Muscle layer of colon (tissue), 2 donors: ENCODE results near the gene RSAD2.

ENCODE experiments used
- H3K27ac ChIP-seq: one replicate; pipeline ENCODE4 v1.7.0; 2013; ENCODE audit warnings: low read depth, mild to moderate bottlenecking, low read length, moderate library complexity
- H3K27me3 ChIP-seq, 2 donors: one replicate each; pipeline ENCODE4 v1.7.0; 2013; ENCODE audit warnings: low read length in 2 of 2, mild to moderate bottlenecking in 2 of 2; ENCODE audit not compliant: insufficient read depth in 2 of 2, control insufficient read depth in 1 of 2
- H3K36me3 ChIP-seq: one replicate; pipeline ENCODE4 v1.7.0; 2013; ENCODE audit warnings: mild to moderate bottlenecking, low read length; ENCODE audit not compliant: insufficient read depth
- H3K4me1 ChIP-seq: one replicate; pipeline ENCODE4 v1.7.0; 2013; ENCODE audit warnings: mild to moderate bottlenecking, low read length; ENCODE audit not compliant: insufficient read depth
- H3K4me3 ChIP-seq, 2 donors: one replicate each; pipeline ENCODE4 v1.7.0; 2013; ENCODE audit warnings: low read length in 2 of 2, low read depth in 1 of 2, mild to moderate bottlenecking in 1 of 2, moderate library complexity in 1 of 2
- H3K9ac ChIP-seq: one replicate; pipeline ENCODE4 v1.7.0; 2013; ENCODE audit warnings: low read length
- H3K9me3 ChIP-seq: one replicate; pipeline ENCODE4 v1.7.0; 2013; ENCODE audit warnings: mild to moderate bottlenecking, low read length
- donor health status: abdominal sarcoma.
- donor health status: Adenocarcinoma of cecum.

Gene RSAD2

DNA sequence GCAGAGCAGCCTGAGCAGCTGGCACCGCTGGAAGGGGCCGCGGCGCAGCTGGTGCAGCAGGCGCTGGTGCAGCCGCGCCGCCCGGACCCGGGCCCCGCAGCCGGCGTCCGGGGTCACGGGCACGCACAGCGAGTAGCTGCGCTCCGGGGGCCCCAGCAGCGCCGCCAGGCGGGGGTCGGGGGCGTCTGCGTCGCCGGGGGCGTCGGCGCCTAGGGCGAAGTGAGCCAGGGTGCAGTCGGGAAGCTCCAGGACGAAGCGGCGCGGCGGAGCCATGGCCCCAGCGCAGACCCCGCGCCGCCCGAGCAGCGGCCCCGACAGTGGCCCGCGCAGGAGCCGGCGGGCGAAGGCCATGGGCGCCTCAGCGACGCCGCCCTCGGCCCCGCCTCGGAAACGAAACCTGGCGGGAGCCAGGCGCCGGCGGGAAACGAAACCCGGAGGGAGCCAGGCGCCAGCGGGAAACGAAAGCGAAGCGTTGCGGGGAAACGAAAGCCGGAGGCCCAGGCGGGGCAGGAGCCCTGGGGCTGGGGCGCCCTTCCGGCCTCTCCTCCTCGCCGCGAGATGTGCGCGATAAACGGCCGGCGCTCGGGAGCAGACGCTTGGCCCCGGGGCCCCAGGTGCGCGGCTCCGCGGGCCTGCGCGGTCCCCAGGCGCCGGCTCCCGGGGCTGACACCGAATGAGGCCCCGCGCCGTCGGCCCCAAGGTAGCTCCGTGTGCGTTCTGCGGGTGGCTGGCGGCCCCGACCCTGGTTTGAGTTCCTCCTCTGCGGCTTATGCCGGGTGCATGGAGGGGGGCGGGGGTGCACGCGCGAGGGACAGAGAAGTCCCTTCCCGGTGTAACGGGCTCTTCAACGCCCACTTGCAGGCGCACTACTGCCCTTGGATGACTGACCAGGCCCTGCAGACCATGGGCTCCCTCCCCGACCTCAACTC lies 12.0 kb upstream of the RSAD2 start, which contains the start of gene CMPK2:
Gene CMPK2 (minus strand): TSS at position 562 of the 929 bp plus-strand sequence. CDS start 211 bp downstream, at position 351.
- Histone ChIP-seq H3K4me3 (peak within 1 kb of the TSS; percentile 65 to 68), H3K27me3 (no peaks in the 10 kb centered on the region), H3K9me3 (no peaks in the 10 kb centered on the region), H3K36me3 (peaks cover 8% of the 10 kb centered on the region), H3K27ac (peak within 1 kb of the TSS; percentile 59), H3K9ac (peak within 1 kb of the TSS; percentile 11), H3K4me1 (peaks cover 14% of the 10 kb centered on the region)

GRCh38 chr2:6866275-6866671 lies 11.3 kb upstream of the RSAD2 start:
- peaks cover 14% of the 10 kb centered on the region for H3K4me1 ChIP-seq
- H3K4me3 ChIP-seq = peak overlapping the region; percentile 65 to 68
- H3K27me3 ChIP-seq = no peaks in the 10 kb centered on the region
- H3K27ac ChIP-seq = peak overlapping the region; percentile 59
- H3K9me3 ChIP-seq = no peaks in the 10 kb centered on the region
- peak overlapping the region; percentile 11 for H3K9ac ChIP-seq
- H3K36me3 ChIP-seq = peaks cover 3% of the 10 kb centered on the region

DNA sequence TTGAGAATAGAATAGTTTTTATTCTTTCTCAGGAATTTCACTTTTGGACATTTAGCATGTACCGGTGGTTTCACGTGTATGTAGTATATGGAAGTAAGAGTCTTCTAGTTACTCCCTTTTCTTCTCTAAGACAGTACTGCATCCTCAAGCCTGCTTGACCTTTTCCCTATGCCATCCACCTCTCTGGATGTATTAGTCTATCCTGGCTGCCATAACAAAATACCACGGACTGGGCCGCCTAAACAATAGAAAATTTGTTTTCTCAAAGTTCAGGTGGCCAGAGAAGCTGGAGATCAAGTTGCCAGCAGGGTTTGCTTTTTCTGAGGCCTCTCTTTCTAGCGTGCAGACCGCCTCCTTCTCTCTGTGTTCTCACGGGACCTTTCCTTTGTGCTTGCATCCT lies 10.6 kb upstream of the RSAD2 start:
- no peak overlapping the region for H3K9ac ChIP-seq
- no peak overlapping the region for H3K4me3 ChIP-seq
- H3K27me3 ChIP-seq = no peaks in the 10 kb centered on the region
- no peak overlapping the region for H3K27ac ChIP-seq
- H3K9me3 ChIP-seq = no peaks in the 10 kb centered on the region
- H3K36me3 ChIP-seq = no peaks in the 10 kb centered on the region
- H3K4me1 ChIP-seq = peaks cover 14% of the 10 kb centered on the region

DNA sequence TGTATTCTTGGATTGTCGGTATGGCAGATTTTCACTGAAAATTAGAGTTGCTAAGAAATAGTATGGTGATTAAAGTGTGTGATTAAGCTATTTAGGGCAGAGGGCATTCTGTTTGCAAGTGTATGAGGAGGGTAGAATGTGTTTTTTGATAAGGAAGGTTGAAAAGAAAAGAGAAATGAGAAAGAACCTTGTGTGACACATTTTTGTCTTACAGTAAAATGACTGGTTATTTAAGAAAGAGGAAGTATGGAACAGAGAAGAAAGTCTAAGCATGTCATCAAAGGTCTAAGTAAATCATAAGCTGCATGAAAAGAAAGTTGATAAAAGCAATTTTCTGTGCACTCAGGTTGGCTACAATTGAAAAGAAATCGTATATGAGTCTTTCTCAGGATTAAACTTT lies 5.2 kb upstream of the RSAD2 start:
- no peak overlapping the region for H3K9ac ChIP-seq
- no peaks in the 10 kb centered on the region for H3K9me3 ChIP-seq
- H3K27ac ChIP-seq = no peak overlapping the region
- no peak overlapping the region for H3K4me3 ChIP-seq
- H3K4me1 ChIP-seq = no peaks in the 10 kb centered on the region
- H3K27me3 ChIP-seq = no peaks in the 10 kb centered on the region
- no peaks in the 10 kb centered on the region for H3K36me3 ChIP-seq

DNA sequence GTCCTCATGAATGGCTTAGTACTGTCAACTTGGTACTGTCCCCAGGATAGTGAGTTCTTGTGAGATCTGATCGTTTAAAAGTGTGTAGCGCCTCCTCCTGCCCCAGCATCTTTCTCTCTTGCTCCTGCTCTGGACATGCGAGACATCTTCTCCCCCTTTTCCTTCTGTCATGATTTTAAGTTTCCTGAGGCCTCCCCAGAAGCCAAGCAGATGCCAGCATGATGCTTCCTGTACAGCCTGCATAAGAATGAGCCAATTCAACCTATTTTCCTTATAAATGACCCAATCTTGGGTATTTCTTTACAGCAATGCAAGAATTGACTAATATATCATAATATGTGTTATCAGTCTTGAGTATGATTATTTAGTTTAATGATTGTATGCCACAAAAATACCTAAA lies 3.5 kb upstream of the RSAD2 start:
- Histone ChIP-seq H3K27me3 (no peaks in the 10 kb centered on the region), H3K9ac (no peak overlapping the region), H3K4me1 (peaks cover 9% of the 10 kb centered on the region), H3K9me3 (no peaks in the 10 kb centered on the region), H3K27ac (no peak overlapping the region), H3K36me3 (no peaks in the 10 kb centered on the region), H3K4me3 (no peak overlapping the region)

- Histone ChIP-seq H3K9me3 (no peaks in the 10 kb centered on the region), H3K4me3 (no peak overlapping the region), H3K4me1 (peaks cover 9% of the 10 kb centered on the region), H3K36me3 (no peaks in the 10 kb centered on the region), H3K9ac (no peak overlapping the region), H3K27me3 (no peaks in the 10 kb centered on the region), H3K27ac (no peak overlapping the region)
These were observed 1.3 kb upstream of the RSAD2 start for GRCh38 chr2:6876309-6876708.

- Histone ChIP-seq H3K4me1 (peaks cover 9% of the 10 kb centered on the region), H3K27me3 (no peaks in the 10 kb centered on the region), H3K36me3 (no peaks in the 10 kb centered on the region), H3K27ac (no peak overlapping the region), H3K9ac (no peak overlapping the region), H3K9me3 (no peaks in the 10 kb centered on the region), H3K4me3 (no peak overlapping the region)
These were observed 972 bp downstream of the RSAD2 start for GRCh38 chr2:6878549-6878948.

- H3K4me1 ChIP-seq = peaks cover 9% of the 10 kb centered on the region
- H3K9ac ChIP-seq = no peak overlapping the region
- H3K27me3 ChIP-seq = no peaks in the 10 kb centered on the region
- no peak overlapping the region for H3K4me3 ChIP-seq
- H3K36me3 ChIP-seq = no peaks in the 10 kb centered on the region
- H3K9me3 ChIP-seq = no peaks in the 10 kb centered on the region
- no peak overlapping the region for H3K27ac ChIP-seq
These were observed 1.4 kb downstream of the RSAD2 start for GRCh38 chr2:6879011-6879410.

- no peak overlapping the region for H3K4me3 ChIP-seq
- no peaks in the 10 kb centered on the region for H3K27me3 ChIP-seq
- no peaks in the 10 kb centered on the region for H3K9me3 ChIP-seq
- no peaks in the 10 kb centered on the region for H3K36me3 ChIP-seq
- H3K9ac ChIP-seq = no peak overlapping the region
- H3K27ac ChIP-seq = no peak overlapping the region
- H3K4me1 ChIP-seq = peaks cover 9% of the 10 kb centered on the region
These were observed 2.7 kb downstream of the RSAD2 start for GRCh38 chr2:6880200-6880733.

DNA sequence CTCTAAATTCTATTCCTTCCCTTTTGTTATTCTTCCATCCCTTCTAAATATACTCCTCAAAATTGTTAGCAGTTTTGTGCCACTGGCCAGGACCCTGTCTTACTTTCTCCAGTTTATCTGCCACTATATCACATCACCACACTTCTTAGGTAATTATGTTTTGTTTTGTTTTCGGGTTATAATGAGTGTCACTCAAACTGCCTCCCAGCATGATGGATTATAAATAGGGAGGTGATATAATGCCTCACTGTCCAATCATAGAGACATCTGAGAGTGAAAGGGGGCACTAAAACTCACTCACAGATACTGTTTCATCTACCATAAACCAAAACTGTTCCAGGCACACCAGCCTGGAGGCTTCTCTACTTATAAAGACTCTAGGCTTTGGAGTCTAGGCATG lies 3.5 kb downstream of the RSAD2 start:
- Histone ChIP-seq H3K4me1 (peaks cover 9% of the 10 kb centered on the region), H3K27ac (no peak overlapping the region)

GRCh38 chr2:6881516-6881915 lies 3.9 kb downstream of the RSAD2 start:
- Histone ChIP-seq H3K4me3 (no peak overlapping the region), H3K9me3 (no peaks in the 10 kb centered on the region), H3K36me3 (no peaks in the 10 kb centered on the region), H3K27me3 (no peaks in the 10 kb centered on the region), H3K27ac (no peak overlapping the region), H3K4me1 (peaks cover 9% of the 10 kb centered on the region), H3K9ac (no peak overlapping the region)

More for the DNA sequence above, 3.5 kb downstream of the RSAD2 start:
- Histone ChIP-seq H3K4me3 (no peak overlapping the region), H3K9me3 (no peaks in the 10 kb centered on the region), H3K9ac (no peak overlapping the region), H3K36me3 (no peaks in the 10 kb centered on the region), H3K27me3 (no peaks in the 10 kb centered on the region)
